Measurements from ENCODE around the gene KLHL5. TPM values are rescaled to one million over a fixed set of nuclear protein-coding genes. Genes with fewer than 3 reads are reported as not detected.

The KLHL5 gene
- total RNA-seq, 1 experiment from 2014 or later = 128 TPM

- Histone ChIP-seq H3K4me3 (ENCODE audit: low read depth in 2 of 2, low read length in 2 of 2) (peak overlapping the region; percentile 80 to 84), H3K27me3 (ENCODE audit: control insufficient read depth, insufficient read depth, low read length) (no peaks in the 10 kb centered on the region), H3K27ac (ENCODE audit: low read length) (peak overlapping the region; percentile 96), H3K9me3 (ENCODE audit: control insufficient read depth, insufficient read depth, low read depth, low read length) (no peaks in the 10 kb centered on the region), H3K36me3 (ENCODE audit: control insufficient read depth, insufficient read depth, low read length) (no peaks in the 10 kb centered on the region), H3K4me1 (ENCODE audit: control insufficient read depth, insufficient read depth, low read length) (peaks cover 43% of the 10 kb centered on the region)
- in situ Hi-C loops (cut with HindIII; ENCODE audit: low pct_unique_long_range_greater_than_20kb, low sequenced_read_pairs) = no loop called here
- BruUV-seq (replicated peaks) = no TSS peak
- intact Hi-C loops (cut with micrococcal nuclease; ENCODE audit: unreplicated experiment) = no loop called here
- ATAC-seq = no peak
- TF ChIP-seq CTCF (IDR thresholded peaks at IDR 0.05) = no peak
- TF ChIP-seq SIN3A (IDR thresholded peaks at IDR 0.05; ENCODE audit: borderline replicate concordance, insufficient read depth, low read depth, low read length) = no peak
- TF ChIP-seq POLR2AphosphoS5 (IDR thresholded peaks at IDR 0.05; ENCODE audit: low read depth, low read length) = no peak
- TF ChIP-seq TCF7L2 (IDR thresholded peaks at IDR 0.05; ENCODE audit: low read depth, low read length) = no peak; the same call in 1 of the 2 replicates
- no peak for TF ChIP-seq REST (IDR thresholded peaks at IDR 0.05; ENCODE audit: insufficient read depth in 1 of 2, low read depth in 2 of 2, low read length in 1 of 2)
- no peak for DNase-seq (ENCODE audit: low read depth, low spot score)
- ChIA-PET POLR2A (interaction anchor here (0.7 kb wide), 1 partner anchor 408 kb away, joined by 3 read pairs; no protein-coding TSS in a partner anchor), CTCF (interaction anchor here (0.6 kb wide), 1 partner anchor 59 kb away, joined by 6 read pairs; no protein-coding TSS in a partner anchor)
Measured at GRCh38 chr4:39045827-39046221, 16.2 kb upstream of the KLHL5 start.

DNA sequence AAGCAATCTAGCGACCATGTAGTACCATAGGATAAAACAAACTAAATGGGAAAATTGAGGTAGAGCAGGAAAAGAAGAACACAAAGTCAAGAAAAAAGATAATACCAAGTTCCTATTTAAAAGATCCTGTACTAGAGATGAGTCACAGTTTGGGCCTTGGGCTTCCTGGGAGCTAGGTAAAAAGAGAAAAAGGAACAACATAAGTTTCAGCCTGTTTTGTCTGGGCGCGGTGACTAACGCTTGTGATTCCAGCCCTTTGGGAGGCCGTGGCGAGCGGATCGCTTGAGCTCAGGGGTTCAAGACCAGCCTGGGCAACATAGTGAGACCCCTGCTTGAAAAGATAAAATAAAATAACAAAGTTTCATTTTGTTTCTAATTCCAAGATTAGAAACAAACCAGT, 15.8 kb upstream of the KLHL5 start:
- DNase-seq (ENCODE audit: low read depth, low spot score) (no peak), ATAC-seq (no peak)
- intact Hi-C loops (cut with micrococcal nuclease; ENCODE audit: unreplicated experiment) (no loop called here), in situ Hi-C loops (cut with HindIII; ENCODE audit: low pct_unique_long_range_greater_than_20kb, low sequenced_read_pairs) (no loop called here)
- no peaks in the 10 kb centered on the region for H3K27me3 ChIP-seq (ENCODE audit: control insufficient read depth, insufficient read depth, low read length)
- peaks cover 45% of the 10 kb centered on the region for H3K4me1 ChIP-seq (ENCODE audit: control insufficient read depth, insufficient read depth, low read length)
- TSS peak; percentile 73 for BruUV-seq (replicated peaks)
- H3K4me3 ChIP-seq (ENCODE audit: low read depth in 2 of 2, low read length in 2 of 2) = peak overlapping the region; percentile 80 to 84
- peak overlapping the region; percentile 96 for H3K27ac ChIP-seq (ENCODE audit: low read length)
- TF ChIP-seq TCF7L2 (IDR thresholded peaks at IDR 0.05; ENCODE audit: low read depth, low read length) = no peak
- TF ChIP-seq REST (IDR thresholded peaks at IDR 0.05; ENCODE audit: insufficient read depth in 1 of 2, low read depth in 2 of 2, low read length in 1 of 2) = no peak
- no peak for TF ChIP-seq SIN3A (IDR thresholded peaks at IDR 0.05; ENCODE audit: borderline replicate concordance, insufficient read depth, low read depth, low read length)
- H3K9me3 ChIP-seq (ENCODE audit: control insufficient read depth, insufficient read depth, low read depth, low read length) = no peaks in the 10 kb centered on the region
- CTCF ChIA-PET = interaction anchor here (0.6 kb wide), 1 partner anchor 59 kb away, joined by 6 read pairs; no protein-coding TSS in a partner anchor
- H3K36me3 ChIP-seq (ENCODE audit: control insufficient read depth, insufficient read depth, low read length) = no peaks in the 10 kb centered on the region
- POLR2A ChIA-PET = no interaction called here

All from Panc1 (cell line).